SJCRH30 (cell line): Measurements from ENCODE around the gene PCYOX1L. TPM values are rescaled to one million over a fixed set of nuclear protein-coding genes. Genes with fewer than 3 reads are reported as not detected.

ENCODE experiments used
- DNase-seq, 2 experiments: peaks; one replicate each; pipeline ENCODE4 v3.0.0-alpha.2; 2015 to 2020
- H3K27ac ChIP-seq: fragments of 250-450 bp; sonication (Bioruptor Pico); 2 replicates; pipeline ENCODE4 v1.5.1; 2020; ENCODE audit warnings: mild to moderate bottlenecking, moderate library complexity
- H3K27me3 ChIP-seq: fragments of 250-450 bp; sonication (Bioruptor Pico); 2 replicates; pipeline ENCODE4 v1.5.1; 2020; ENCODE audit warnings: mild to moderate bottlenecking, moderate library complexity
- H3K36me3 ChIP-seq: fragments of 250-450 bp; sonication (Bioruptor Pico); 2 replicates; pipeline ENCODE4 v1.5.1; 2020; ENCODE audit warnings: mild to moderate bottlenecking, moderate library complexity
- H3K4me1 ChIP-seq: fragments of 250-450 bp; sonication (Bioruptor Pico); 2 replicates; pipeline ENCODE4 v1.5.1; 2020; ENCODE audit warnings: mild to moderate bottlenecking, moderate library complexity
- H3K4me3 ChIP-seq: fragments of 250-450 bp; sonication (Bioruptor Pico); 2 replicates; pipeline ENCODE4 v1.5.1; 2020; ENCODE audit warnings: mild to moderate bottlenecking, moderate library complexity
- H3K9me3 ChIP-seq: fragments of 250-450 bp; sonication (Bioruptor Pico); replicated peaks from 2 replicates; pipeline ENCODE4 v1.5.1; 2020; ENCODE audit warnings: mild to moderate bottlenecking, moderate library complexity
- total RNA-seq: library from RNA; depleted of rRNA; stranded (reverse); fragments of >200 nt; shearing (Covaris generic); gene quantifications from 2 replicates; pipeline ENCODE4 v1.2.3, GENCODE V29; 2014

Gene PCYOX1L
- total RNA-seq, 1 experiment from 2014 or later = 3.9 TPM

DNA sequence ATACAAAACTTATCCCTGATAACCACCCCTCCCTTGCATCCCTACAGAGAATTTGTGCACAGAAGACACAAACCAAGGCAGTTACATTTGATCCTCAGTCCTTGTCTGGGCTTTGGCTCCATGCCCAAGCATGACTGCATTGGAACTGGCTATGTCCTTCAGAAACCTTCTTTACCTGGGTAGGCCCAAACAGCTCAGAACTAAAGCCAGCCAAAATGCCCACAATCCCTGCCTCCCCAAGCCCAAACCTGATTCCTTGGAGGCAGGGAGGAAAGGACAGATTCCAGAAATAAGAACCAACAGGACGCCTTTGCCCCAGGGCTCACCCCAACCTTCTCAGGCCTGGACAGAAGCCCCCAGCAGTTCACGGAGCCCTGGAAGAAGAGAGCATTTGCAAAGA is 13.0 kb downstream of the PCYOX1L start:
- no peak for DNase-seq
- Histone ChIP-seq H3K4me3 (no peak overlapping the region), H3K27me3 (no peaks in the 10 kb centered on the region), H3K36me3 (no peaks in the 10 kb centered on the region), H3K4me1 (peaks cover 15% of the 10 kb centered on the region), H3K27ac (no peak overlapping the region), H3K9me3 (no peaks in the 10 kb centered on the region)

DNA sequence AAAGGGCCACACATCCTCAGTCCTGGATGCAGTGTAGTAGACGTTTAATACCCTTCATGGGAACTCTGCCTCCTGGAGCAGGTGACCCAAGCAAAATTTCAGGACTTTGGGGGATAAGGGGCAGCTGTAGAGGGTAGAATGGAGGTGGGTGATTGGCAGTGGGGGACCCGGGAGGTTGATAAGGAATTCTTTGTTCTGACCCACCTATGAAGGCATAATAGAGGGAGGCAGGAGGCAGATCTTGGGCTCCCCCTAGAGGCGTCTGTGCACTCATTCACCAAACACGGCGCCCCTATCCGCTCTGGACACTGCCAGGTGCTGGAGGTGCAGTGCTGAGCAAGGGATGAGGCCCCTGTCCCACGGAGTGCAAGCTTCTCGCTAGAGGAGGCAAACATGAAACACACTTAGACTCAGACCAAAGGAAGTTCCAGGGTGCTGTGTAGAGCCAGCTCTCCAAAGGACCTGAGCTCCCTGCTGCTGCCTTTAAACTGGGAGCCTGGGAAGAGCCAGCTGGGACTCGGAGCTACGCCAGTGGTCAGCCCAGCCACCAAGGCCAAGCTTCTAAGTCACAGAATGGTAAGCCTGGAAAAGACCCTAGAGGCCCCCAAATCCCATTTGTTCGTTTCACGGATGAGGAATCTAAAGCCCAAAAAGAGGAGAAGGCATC is 13.6 kb downstream of the PCYOX1L start:
- H3K27ac ChIP-seq = no peak overlapping the region
- H3K36me3 ChIP-seq = no peaks in the 10 kb centered on the region
- peaks cover 15% of the 10 kb centered on the region for H3K4me1 ChIP-seq
- no peak overlapping the region for H3K4me3 ChIP-seq
- DNase-seq = peak; percentile 64 to 84
- H3K9me3 ChIP-seq = no peaks in the 10 kb centered on the region
- H3K27me3 ChIP-seq = no peaks in the 10 kb centered on the region

GRCh38 chr5:149372076-149372795 is 14.4 kb downstream of the PCYOX1L start:
- H3K36me3 ChIP-seq = no peaks in the 10 kb centered on the region
- DNase-seq = peak; percentile 50 to 72
- peaks cover 15% of the 10 kb centered on the region for H3K4me1 ChIP-seq
- no peak overlapping the region for H3K27ac ChIP-seq
- no peak overlapping the region for H3K4me3 ChIP-seq
- H3K27me3 ChIP-seq = no peaks in the 10 kb centered on the region
- H3K9me3 ChIP-seq = no peaks in the 10 kb centered on the region

DNA sequence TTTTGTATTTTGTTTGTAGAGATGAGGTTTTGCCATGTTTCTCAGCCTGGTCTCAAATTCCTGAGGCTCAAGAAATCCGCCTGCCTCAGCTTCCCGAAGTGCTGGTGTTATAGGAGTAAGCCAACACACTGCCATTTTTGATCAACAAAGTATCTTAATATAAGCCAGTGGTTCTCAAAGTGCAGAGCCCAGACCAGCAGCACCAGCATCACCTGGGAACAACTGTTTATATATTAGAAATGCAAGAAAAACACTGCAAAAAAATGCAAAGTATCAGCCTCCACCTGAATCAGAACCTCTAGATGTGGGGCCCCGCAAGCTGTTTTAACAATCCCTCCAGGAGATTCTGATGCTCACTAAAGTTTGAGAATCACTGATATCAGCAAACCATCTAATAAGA is 15.1 kb downstream of the PCYOX1L start:
- H3K27ac ChIP-seq = no peak overlapping the region
- H3K4me1 ChIP-seq = peaks cover 15% of the 10 kb centered on the region
- H3K36me3 ChIP-seq = no peaks in the 10 kb centered on the region
- H3K9me3 ChIP-seq = no peaks in the 10 kb centered on the region
- H3K4me3 ChIP-seq = no peak overlapping the region
- no peak for DNase-seq
- no peaks in the 10 kb centered on the region for H3K27me3 ChIP-seq

DNA sequence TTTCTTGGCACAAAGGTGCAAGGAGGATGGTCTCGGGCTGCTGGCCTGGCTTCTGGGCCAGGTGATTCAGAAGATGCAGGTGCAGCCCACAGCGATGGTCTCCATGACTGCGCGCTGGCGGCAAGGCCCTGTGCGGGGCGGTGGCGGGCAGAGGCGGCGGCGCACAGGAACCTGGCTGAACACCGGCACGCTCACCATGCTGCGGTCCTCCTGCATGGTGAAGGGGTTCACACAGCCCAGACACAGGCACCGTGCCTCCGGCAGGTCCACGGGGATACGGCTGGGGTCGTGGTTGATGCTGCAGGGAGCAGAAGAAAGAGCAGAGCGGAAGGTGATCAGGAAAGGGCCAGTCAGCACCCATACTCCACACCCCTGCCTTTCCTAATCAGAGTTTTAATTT is 16.5 kb downstream of the PCYOX1L start:
- H3K9me3 ChIP-seq = no peaks in the 10 kb centered on the region
- H3K27ac ChIP-seq = no peak overlapping the region
- no peaks in the 10 kb centered on the region for H3K27me3 ChIP-seq
- H3K4me3 ChIP-seq = no peak overlapping the region
- peaks cover 16% of the 10 kb centered on the region for H3K4me1 ChIP-seq
- DNase-seq = no peak
- H3K36me3 ChIP-seq = no peaks in the 10 kb centered on the region

DNA sequence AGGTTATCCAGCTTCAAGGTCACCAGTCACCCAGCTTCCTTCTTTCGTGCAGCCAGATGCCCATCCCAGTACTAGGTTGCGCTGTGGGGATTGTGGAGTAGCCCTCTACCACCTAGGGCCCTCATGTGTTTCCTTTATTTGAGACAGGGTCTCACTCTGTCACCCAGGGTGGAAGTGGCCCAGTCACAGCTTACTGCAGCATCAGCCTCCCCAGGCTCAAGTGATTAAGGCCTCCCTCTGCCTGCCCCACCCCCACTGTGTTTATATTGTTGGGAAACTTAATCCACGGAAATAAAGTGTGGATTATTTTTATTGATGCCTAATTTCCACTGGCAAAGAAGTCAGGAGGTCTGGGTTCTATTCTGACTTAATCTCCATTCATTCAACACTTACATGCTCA is 17.0 kb downstream of the PCYOX1L start:
- Histone ChIP-seq H3K27me3 (no peaks in the 10 kb centered on the region), H3K9me3 (no peaks in the 10 kb centered on the region), H3K4me1 (peaks cover 19% of the 10 kb centered on the region), H3K36me3 (no peaks in the 10 kb centered on the region), H3K27ac (no peak overlapping the region), H3K4me3 (no peak overlapping the region)
- no peak for DNase-seq

DNA sequence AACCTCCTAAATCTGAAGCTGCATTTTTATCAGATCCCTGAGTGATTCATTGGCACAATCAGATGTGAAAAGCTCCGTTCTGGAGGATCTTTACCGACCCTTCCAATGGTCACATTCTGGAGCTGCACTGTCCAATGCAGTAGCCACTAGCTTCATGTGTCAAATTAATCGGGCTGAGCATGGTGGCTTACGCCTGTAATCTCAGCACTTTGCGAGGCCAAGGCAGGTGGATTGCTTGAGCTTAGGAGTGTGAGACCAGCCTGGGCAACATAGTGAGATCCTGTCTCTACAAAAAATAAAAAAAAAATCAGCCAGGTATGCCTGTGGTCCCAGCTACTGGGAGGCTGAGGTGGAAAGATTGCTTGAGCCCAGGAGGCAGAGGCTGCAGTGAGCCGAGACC is 17.6 kb downstream of the PCYOX1L start:
- H3K4me1 ChIP-seq = peaks cover 19% of the 10 kb centered on the region
- H3K27ac ChIP-seq = no peak overlapping the region
- no peak overlapping the region for H3K4me3 ChIP-seq
- DNase-seq = no peak
- H3K27me3 ChIP-seq = no peaks in the 10 kb centered on the region
- H3K36me3 ChIP-seq = no peaks in the 10 kb centered on the region
- H3K9me3 ChIP-seq = no peaks in the 10 kb centered on the region

GRCh38 chr5:149376104-149376503 is 18.3 kb downstream of the PCYOX1L start:
- Histone ChIP-seq H3K9me3 (no peaks in the 10 kb centered on the region), H3K4me3 (no peak overlapping the region), H3K4me1 (peaks cover 19% of the 10 kb centered on the region), H3K36me3 (no peaks in the 10 kb centered on the region), H3K27ac (no peak overlapping the region), H3K27me3 (no peaks in the 10 kb centered on the region)
- DNase-seq = no peak

DNA sequence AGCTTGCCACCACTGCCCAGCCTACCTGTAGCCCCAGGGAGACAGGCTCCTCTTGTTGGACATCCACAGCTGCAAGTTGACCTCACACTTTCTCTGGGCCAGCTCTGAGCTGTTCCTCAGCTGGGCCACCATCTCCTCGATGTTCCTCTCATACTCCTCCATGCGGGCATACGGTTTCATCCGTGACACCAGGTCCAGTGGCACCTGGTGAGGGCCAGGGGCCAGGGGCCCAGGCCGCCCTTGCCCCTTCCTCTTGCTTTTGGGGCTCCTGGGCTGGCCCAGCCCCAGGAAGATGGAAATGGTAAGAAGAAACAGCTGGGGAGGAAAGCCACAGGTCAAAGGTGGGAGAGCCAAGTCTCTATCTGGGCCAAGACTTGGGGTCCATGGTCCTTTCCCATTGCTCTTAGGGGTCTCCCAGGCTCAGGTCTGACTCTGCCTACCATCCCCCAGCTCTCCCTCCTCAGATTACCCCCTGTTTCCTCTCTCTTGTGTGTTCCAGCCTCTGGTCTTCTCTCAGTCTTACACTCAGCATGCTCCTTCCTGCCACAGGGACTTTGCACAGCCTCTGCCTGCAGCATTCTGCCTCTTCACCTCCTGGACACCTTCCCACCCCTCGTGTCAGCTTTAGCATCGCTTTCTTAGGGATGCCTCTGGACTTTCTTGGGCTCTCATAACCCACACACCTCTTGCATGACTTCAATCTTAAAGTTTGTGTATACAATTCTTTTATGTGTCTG is 19.0 kb downstream of the PCYOX1L start:
- no peaks in the 10 kb centered on the region for H3K36me3 ChIP-seq
- no peaks in the 10 kb centered on the region for H3K9me3 ChIP-seq
- DNase-seq = no peak
- H3K27me3 ChIP-seq = no peaks in the 10 kb centered on the region
- H3K4me3 ChIP-seq = no peak overlapping the region
- peaks cover 16% of the 10 kb centered on the region for H3K4me1 ChIP-seq
- H3K27ac ChIP-seq = no peak overlapping the region

DNA sequence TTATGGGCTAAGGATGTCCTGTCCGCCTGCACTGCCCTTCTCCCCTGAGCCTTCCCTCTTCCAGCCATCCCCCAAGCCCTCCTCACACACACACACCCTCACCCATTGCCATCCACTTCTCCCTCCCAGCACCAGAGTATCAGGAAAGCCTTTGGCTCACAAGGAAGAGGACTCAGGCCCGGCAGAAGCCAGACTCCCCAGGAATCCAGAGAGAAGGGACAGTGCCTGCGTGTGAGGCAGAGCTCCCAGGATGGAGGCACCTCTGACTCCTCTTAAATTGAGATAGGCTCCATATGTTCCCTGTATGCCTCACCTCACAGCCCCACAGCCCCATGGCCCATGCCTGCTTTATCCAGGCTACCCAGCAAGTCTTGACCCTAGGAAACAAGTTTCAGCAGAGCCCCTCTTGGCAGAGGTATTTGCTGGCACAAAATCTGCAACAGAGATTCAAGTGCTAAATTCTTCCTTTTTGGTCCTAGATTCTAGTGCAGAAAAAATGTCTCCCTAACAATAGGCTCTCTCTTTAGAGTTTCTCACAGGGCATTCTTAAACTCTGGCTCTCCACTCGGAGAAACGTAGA is 20.5 kb downstream of the PCYOX1L start:
- no peak overlapping the region for H3K27ac ChIP-seq
- peaks cover 5% of the 10 kb centered on the region; the same call in 1 of the 2 replicates for H3K4me1 ChIP-seq
- peak overlapping the region; percentile 39; the same call in 1 of the 2 replicates for H3K4me3 ChIP-seq
- no peak for DNase-seq
- H3K27me3 ChIP-seq = no peaks in the 10 kb centered on the region
- no peaks in the 10 kb centered on the region for H3K9me3 ChIP-seq
- H3K36me3 ChIP-seq = no peaks in the 10 kb centered on the region

- Histone ChIP-seq H3K4me1 (peaks cover 5% of the 10 kb centered on the region; the same call in 1 of the 2 replicates), H3K9me3 (no peaks in the 10 kb centered on the region), H3K4me3 (peak within 1 kb of the TSS; percentile 39), H3K27ac (no peak within 1 kb of the TSS; the same call in 1 of the 2 replicates), H3K36me3 (no peaks in the 10 kb centered on the region), H3K27me3 (no peaks in the 10 kb centered on the region)
- peak; percentile 52 to 56 for DNase-seq
Observed at GRCh38 chr5:149379177-149379761, 21.4 kb downstream of the PCYOX1L start, which contains the start of gene IL17B. IL17B (minus strand) TSS chr5:149379292; CDS start chr5:149379225, 67 bp downstream.

GRCh38 chr5:149379818-149380374 is 22.1 kb downstream of the PCYOX1L start:
- H3K4me1 ChIP-seq = peaks cover 5% of the 10 kb centered on the region; the same call in 1 of the 2 replicates
- no peaks in the 10 kb centered on the region for H3K36me3 ChIP-seq
- H3K4me3 ChIP-seq = no peak overlapping the region
- no peak overlapping the region for H3K27ac ChIP-seq
- no peaks in the 10 kb centered on the region for H3K9me3 ChIP-seq
- DNase-seq = no peak
- H3K27me3 ChIP-seq = no peaks in the 10 kb centered on the region

- Histone ChIP-seq H3K9me3 (no peaks in the 10 kb centered on the region), H3K27ac (no peak overlapping the region)
- no peak for DNase-seq
Observed at GRCh38 chr5:149380466-149381121, 22.7 kb downstream of the PCYOX1L start.

More at GRCh38 chr5:149380466-149381121, 22.7 kb downstream of the PCYOX1L start:
- H3K4me1 ChIP-seq = peaks cover 5% of the 10 kb centered on the region; the same call in 1 of the 2 replicates
- no peaks in the 10 kb centered on the region for H3K27me3 ChIP-seq
- H3K36me3 ChIP-seq = no peaks in the 10 kb centered on the region
- H3K4me3 ChIP-seq = no peak overlapping the region
